Astrocyte of the spinal cord (primary cell): Measurements from ENCODE around the gene C1orf216.

Source experiments
- DNase-seq: peaks from one replicate; pipeline ENCODE4 v3.0.0; 2011; ENCODE audit warnings: low read depth, low spot score
- H3K4me3 ChIP-seq: 2 replicates; pipeline ENCODE4 v1.5.1; 2011; ENCODE audit warnings: low read depth, mild to moderate bottlenecking, low read length, moderate library complexity
- CTCF ChIP-seq: IDR thresholded peaks from 2 replicates; pipeline ENCODE4 v1.5.1; 2012; ENCODE audit warnings: low read depth, mild to moderate bottlenecking, low read length, inconsistent platforms
- in situ Hi-C: cut with HindIII; loops from 2 replicates; pipeline ENCODE4 v1.10.0; 2017; ENCODE audit warnings: low sequenced_read_pairs

C1orf216 gene

DNA sequence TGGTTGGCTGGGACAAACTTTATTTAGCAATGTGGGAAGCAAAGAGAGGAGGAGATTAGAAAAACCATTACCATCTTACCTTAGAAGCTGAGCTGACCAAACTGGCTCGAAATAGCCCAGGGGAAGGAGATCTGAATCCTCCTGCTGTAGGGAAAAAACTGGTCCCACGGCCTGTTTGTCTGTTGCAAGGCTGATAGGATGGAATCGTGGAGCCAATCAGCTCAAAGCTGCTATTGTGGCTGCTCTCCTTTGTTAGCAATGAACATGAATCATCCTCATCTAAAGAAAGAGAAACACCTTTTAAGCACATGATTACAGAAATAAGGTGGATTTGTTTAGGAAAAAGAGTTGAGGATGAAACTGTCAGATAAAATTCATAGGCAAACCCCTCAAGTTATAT, 29.6 kb upstream of the C1orf216 start:
- no peak for TF ChIP-seq CTCF
- in situ Hi-C loops = no loop called here

GRCh38 chr1:35745124-35745730, 26.5 kb upstream of the C1orf216 start:
- in situ Hi-C loops = no loop called here
- H3K4me3 ChIP-seq = no peak overlapping the region
- TF ChIP-seq CTCF = no peak
- no peak for DNase-seq

More for the DNA sequence above, 29.6 kb upstream of the C1orf216 start:
- H3K4me3 ChIP-seq = no peak overlapping the region
- DNase-seq = no peak

DNA sequence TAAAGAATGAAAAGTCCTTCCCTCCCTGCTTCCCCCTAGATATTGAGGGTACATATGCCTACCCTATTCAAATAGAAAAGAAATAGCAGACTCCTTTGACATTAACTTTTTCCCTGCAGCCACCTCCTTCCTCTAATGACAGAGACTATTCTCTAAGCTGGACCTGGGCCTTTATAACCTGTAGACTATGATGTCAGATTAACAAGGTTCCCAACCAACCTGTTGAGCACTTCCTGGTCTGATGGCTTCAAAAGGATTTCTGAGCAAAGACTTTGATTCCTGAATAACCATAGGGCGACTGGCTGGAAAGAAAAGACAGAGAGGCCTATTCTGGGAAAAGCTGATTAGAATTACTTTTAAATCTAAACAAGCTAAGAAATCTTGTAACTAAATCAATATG, 18.4 kb upstream of the C1orf216 start:
- no peak for DNase-seq
- in situ Hi-C loops = no loop called here
- no peak overlapping the region for H3K4me3 ChIP-seq
- no peak for TF ChIP-seq CTCF

- TF ChIP-seq CTCF = no peak
- DNase-seq = no peak
- in situ Hi-C loops = no loop called here
- H3K4me3 ChIP-seq = no peak overlapping the region
These were observed 8.9 kb upstream of the C1orf216 start for GRCh38 chr1:35727434-35728040.

GRCh38 chr1:35726450-35727433, 8.1 kb upstream of the C1orf216 start:
- in situ Hi-C loops = no loop called here
- peak; percentile 61 for DNase-seq
- peak; percentile 88 for TF ChIP-seq CTCF
- no peak overlapping the region for H3K4me3 ChIP-seq

DNA sequence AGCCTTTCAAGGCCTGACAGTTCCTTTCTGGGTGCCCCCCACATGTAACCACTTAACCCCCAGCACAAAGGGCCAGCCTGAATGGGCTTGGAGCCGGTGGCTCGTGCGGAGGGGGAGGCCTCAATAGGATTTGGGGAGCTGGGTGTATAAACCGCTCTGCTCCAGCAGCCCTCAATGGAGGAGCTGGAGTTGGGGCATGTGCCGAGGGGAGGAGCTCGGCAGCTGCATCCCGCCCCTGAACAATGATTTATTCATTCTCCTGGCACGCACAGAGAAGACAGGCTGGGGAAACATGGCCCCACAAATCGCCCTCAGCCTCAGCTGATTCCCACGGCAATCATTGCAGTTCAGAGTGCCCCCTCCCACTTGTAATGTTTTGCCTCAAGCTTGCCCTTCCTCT, 6.9 kb upstream of the C1orf216 start:
- in situ Hi-C loops = no loop called here
- no peak overlapping the region for H3K4me3 ChIP-seq
- no peak for TF ChIP-seq CTCF
- peak; percentile 9 for DNase-seq
